Lower leg skin (tissue), 4 donors: ENCODE results near the gene SIRT5. TPM values are rescaled to one million over a fixed set of nuclear protein-coding genes. Genes with fewer than 3 reads are reported as not detected.

Experiments used
- DNase-seq, 2 donors: peaks; one replicate each; pipeline ENCODE4 v3.0.0-alpha.2; 2019; ENCODE audit warnings: low spot score in 2 of 2
- H3K4me3 ChIP-seq: fragments of 200-600 bp; sonication (generic); 2 replicates; pipeline ENCODE4 v1.5.1; 2017; ENCODE audit warnings: mild to moderate bottlenecking, low read depth; ENCODE audit not compliant: poor library complexity, severe bottlenecking
- CTCF ChIP-seq, 3 donors: fragments of 450-650 bp; IDR thresholded peaks; one replicate each; pipeline ENCODE4 v1.5.1; 2016; ENCODE audit warnings: antibody characterized with exemption in 3 of 3, mild to moderate bottlenecking in 3 of 3, moderate library complexity in 2 of 3
- POLR2A ChIP-seq, 2 donors: fragments of 450-650 bp; IDR thresholded peaks; one replicate each; pipeline ENCODE4 v1.6.1; 2016 to 2017; ENCODE audit warnings: antibody characterized with exemption in 2 of 2, mild to moderate bottlenecking in 1 of 2, moderate library complexity in 1 of 2
- WGBS, 2 donors: methylation state at CpG; one replicate each; pipeline ENCODE4 v1.1.5; 2018; 5-methylcytosine and 5-hydroxymethylcytosine counted together
- intact Hi-C: fragments of 100-400 bp; cut with DNase I; formaldehyde crosslinking; loops from one replicate; pipeline ENCODE4 v1.15.0; 2023; ENCODE audit warnings: low total_unique reads
- total RNA-seq, 4 donors: library from RNA; depleted of rRNA; stranded (reverse); fragments of >200 nt; gene quantifications; one replicate each; pipeline ENCODE4 v1.1.0, GENCODE V29; 2016

The SIRT5 gene
- total RNA-seq, 4 donors from 2014 or later, result 5.5 to 12.7 (median 5.9) TPM

- no peak for DNase-seq
- H3K4me3 ChIP-seq, result no peak overlapping the region
- TF ChIP-seq POLR2A (IDR thresholded peaks at IDR 0.05), result no peak
- TF ChIP-seq CTCF (IDR thresholded peaks at IDR 0.05), result no peak
- 79 to 83% methylated on average over 2 of the region's 2 CpGs for WGBS, 2 donors
- intact Hi-C loops, result no loop called here
Observed at GRCh38 chr6:13604546-13605416, 30.4 kb downstream of the SIRT5 start.

GRCh38 chr6:13605634-13606033, 31.2 kb downstream of the SIRT5 start:
- 82 to 93% methylated on average over 4 of the region's 4 CpGs for WGBS, 2 donors

GRCh38 chr6:13611715-13612114, 37.3 kb downstream of the SIRT5 start:
- WGBS, 2 donors, result 78 to 86% methylated on average over 4 of the region's 4 CpGs
- TF ChIP-seq POLR2A (IDR thresholded peaks at IDR 0.05) (no peak), CTCF (IDR thresholded peaks at IDR 0.05) (no peak)
- H3K4me3 ChIP-seq, result no peak overlapping the region
- no peak for DNase-seq
- intact Hi-C loops, result loop anchor here (10.0 kb wide), 1 partner anchor 93 kb away; no protein-coding TSS in a partner anchor

More at GRCh38 chr6:13605634-13606033, 31.2 kb downstream of the SIRT5 start:
- no peak for DNase-seq
- H3K4me3 ChIP-seq, result no peak overlapping the region
- intact Hi-C loops, result no loop called here
- TF ChIP-seq CTCF (IDR thresholded peaks at IDR 0.05) (no peak), POLR2A (IDR thresholded peaks at IDR 0.05) (no peak)

GRCh38 chr6:13613029-13613594, 38.7 kb downstream of the SIRT5 start:
- no peak for TF ChIP-seq CTCF (IDR thresholded peaks at IDR 0.05)
- no peak for TF ChIP-seq POLR2A (IDR thresholded peaks at IDR 0.05)
- 67 to 79% methylated on average over 3 of the region's 3 CpGs for WGBS, 2 donors
- intact Hi-C loops, result loop anchor here (10.0 kb wide), 1 partner anchor 92 kb away; no protein-coding TSS in a partner anchor
- H3K4me3 ChIP-seq, result no peak overlapping the region
- no peak for DNase-seq

- WGBS, 2 donors, result 5 to 6% methylated on average over 33 to 38 of the region's 38 CpGs
- peak overlapping the region; percentile 77 for H3K4me3 ChIP-seq
- peak in 1 of 2 donors; percentile 22 for DNase-seq
- no peak for TF ChIP-seq POLR2A (IDR thresholded peaks at IDR 0.05)
- no peak for TF ChIP-seq CTCF (IDR thresholded peaks at IDR 0.05)
- intact Hi-C loops, result loop anchor here (10.0 kb wide), 1 partner anchor 90 kb away; no protein-coding TSS in a partner anchor
Observed at GRCh38 chr6:13614126-13614925, 39.9 kb downstream of the SIRT5 start.
